Pulmonary artery endothelial cell (primary cell): ENCODE data around the gene KIAA1217. TPM values are rescaled to one million over a fixed set of nuclear protein-coding genes. Genes with fewer than 3 reads are reported as not detected.
A peak's percentile ranks its signal among the peaks of the same experiment; 100 is the strongest.
"Not testable (repeated sequence)": the region's sequence is repeated elsewhere in the genome, so short reads cannot be mapped to it uniquely, and the experiment has no call there.

Experiments
- DNase-seq: peaks from one replicate; pipeline ENCODE4 v3.0.0-alpha.2; 2011; ENCODE audit warnings: low read depth, low spot score
- total RNA-seq: library from RNA; depleted of rRNA; stranded (reverse); fragments of >200 nt; gene quantifications from 2 replicates; pipeline ENCODE4 v1.2.3, GENCODE V29; 2014

The KIAA1217 gene
- total RNA-seq, 1 donor from 2014 or later, result 1.5 TPM

DNA sequence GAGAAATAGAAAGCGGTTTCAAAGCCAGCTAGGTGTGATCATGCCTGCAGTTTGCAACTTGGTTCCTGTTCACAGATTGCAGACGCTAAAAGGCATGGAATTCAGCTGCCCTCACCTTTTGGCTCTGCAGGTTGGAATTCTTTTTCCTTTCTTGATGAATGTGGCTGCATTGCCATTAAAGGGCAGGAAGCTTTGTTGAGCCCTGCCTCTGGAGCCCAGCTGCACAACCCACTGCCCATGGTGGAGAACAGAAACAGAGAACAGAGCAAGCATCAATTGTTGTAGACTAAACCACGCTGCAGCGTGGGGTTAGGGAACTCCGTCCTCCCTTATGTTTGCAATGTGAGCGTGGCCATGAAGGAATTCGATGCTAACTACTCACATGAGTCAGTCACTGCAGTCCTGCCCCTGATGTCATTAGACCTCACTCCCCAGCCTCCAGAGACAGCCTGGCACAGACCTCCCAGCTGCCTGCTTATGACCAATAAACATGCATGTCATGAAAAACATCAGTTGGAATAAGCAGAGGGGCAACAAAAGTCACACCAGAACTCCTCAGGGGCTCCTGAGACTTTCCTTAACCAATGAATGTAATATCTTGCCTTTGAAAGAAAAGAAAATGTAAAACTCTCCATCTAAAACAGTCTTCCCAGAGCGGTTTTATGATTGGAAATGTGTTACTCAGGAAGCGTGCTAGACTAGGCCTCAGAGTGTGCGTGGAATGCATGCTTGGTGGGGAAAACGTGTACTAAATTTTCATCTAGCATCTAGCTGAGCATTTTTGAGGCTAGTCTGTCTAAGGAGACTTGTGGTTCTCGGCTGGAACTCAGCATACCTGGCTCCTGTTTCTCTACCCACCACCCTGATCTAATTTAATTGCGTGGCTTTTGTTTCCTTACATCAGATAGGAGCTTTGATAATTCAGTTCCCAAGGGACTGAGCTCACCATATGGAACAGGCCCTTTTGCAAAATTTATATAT lies 232.2 kb downstream of the KIAA1217 start:
- DNase-seq, result no peak

DNA sequence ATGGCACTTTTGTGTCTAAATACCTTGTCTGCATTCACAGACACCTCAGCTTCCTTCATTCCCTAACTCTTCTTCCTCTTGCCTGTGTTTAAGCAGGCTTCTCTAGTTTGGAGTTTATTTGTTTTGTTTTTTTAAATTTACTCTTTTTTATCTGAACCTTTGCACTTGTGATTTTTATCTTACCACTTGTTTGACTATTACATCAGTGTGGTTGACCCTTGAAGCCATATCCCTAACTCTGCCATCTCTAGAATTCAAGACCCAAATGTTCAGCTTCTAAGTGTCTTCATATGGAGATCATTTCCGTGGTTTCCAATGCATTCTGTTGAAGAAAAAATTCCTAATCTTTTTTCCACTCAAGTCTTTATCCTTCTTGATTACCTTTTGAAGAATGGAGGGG lies 233.3 kb downstream of the KIAA1217 start:
- no peak for DNase-seq

- not testable (repeated sequence) for DNase-seq
Measured at GRCh38 chr10:24442641-24443174, 233.8 kb downstream of the KIAA1217 start.

DNA sequence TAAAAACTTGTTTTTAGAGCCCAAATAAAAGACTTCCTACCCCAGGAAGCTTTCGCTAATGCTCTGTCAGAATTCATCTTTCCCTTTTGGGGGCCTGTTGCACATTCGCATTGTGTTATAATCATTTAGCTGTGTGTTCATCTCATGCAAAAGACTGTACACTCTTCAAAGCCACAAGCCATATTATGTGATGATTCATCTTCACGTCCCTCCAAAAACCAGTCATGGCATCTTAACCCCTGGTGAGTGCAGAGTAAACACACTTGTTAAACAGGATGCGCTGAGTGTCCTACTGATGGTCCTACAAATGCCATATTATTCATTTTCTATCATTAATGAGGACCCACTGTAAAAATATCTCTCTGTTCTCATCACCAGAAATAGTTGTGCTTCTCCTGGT lies 235.4 kb downstream of the KIAA1217 start:
- DNase-seq, result no peak

GRCh38 chr10:24445958-24446357 lies 237.0 kb downstream of the KIAA1217 start:
- DNase-seq, result not testable (repeated sequence)

DNA sequence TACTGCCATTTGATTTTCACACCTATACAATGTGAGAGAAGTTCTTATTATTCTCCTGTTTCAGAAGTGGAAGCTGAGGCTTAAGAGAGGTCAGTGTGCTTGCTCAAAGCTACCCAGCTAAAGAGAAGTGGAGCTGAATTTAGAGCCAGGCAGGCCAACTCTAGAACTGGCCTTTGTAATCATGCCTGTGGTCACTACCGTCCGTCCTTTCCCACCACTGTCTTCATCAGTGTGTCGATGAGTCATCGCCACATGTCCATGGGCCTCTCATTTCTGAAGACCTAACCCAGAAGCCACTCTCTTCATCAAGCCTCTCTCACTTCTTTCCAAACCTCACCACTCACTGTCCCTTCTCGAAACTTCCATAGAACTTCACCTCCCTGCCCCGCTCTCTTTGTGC lies 237.8 kb downstream of the KIAA1217 start:
- DNase-seq, result no peak

- peak; percentile 22 for DNase-seq
Measured at GRCh38 chr10:24448351-24448999, 239.5 kb downstream of the KIAA1217 start.

GRCh38 chr10:24449321-24449740 lies 240.4 kb downstream of the KIAA1217 start:
- DNase-seq, result no peak

GRCh38 chr10:24449769-24450310 lies 240.9 kb downstream of the KIAA1217 start:
- DNase-seq, result no peak

GRCh38 chr10:24451325-24451820 lies 242.4 kb downstream of the KIAA1217 start:
- no peak for DNase-seq

GRCh38 chr10:24452030-24452429 lies 243.1 kb downstream of the KIAA1217 start:
- DNase-seq, result no peak

DNA sequence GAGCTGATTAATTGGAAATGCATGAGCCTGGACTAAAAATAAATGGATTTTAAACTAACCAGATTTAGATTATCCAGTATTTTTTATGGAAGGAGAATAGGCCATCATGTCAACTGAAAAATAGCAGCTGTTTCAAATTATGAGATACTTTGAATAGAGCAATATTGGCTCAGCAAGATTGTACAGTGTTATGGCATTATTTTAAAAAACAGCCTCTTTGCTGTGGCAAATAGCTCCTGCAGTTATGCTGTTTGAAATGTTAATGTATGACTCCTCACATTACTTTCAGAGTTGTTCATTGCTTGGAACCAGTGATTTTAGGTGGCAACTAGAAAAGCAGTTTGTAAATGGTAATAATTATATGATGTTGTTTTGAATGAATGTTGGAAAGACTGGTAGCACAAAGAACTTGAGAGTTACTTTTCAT lies 244.5 kb downstream of the KIAA1217 start:
- DNase-seq, result no peak

- DNase-seq, result no peak
Measured at GRCh38 chr10:24453973-24454372, 245.0 kb downstream of the KIAA1217 start.

DNA sequence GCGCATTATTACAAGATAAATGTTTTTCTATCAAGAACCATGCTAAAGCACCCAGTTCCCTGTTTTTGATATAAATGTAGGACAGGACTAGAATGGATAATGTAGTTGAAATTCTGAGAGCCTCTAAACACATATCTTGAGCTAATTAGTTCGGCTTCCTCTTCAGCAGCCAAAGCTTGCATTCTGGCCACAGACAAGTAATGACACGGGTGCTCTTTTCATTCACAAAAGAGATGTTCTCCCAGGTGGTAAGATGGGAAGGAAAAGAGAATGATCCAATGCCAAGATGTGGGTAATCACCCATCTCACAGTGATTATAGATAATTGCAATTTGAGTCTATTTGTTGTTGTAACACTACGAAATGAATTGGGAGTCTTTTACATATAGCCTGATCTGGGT lies 246.5 kb downstream of the KIAA1217 start:
- no peak for DNase-seq

GRCh38 chr10:24456322-24456721 lies 247.4 kb downstream of the KIAA1217 start:
- no peak for DNase-seq

- no peak for DNase-seq
Measured at GRCh38 chr10:24457661-24458318, 248.9 kb downstream of the KIAA1217 start.

DNA sequence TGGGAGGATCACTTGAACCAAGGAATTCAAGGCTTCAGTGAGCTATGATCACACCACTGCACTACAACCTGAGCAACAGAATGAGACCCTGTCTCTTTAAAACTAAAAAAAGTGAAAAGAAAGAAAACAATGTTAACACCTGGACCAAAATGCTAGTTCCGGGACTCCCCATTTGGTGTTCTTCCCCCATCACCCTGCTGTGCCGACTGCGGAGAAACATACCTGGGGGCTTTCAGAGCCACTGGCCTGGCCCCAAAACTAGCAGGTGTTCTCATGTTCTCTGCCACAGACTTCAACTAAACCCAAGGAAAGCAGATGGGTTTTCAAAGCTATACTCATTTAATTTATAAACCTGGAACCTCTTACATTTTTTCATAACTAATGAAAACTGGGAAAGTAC lies 250.9 kb downstream of the KIAA1217 start:
- DNase-seq, result no peak

DNA sequence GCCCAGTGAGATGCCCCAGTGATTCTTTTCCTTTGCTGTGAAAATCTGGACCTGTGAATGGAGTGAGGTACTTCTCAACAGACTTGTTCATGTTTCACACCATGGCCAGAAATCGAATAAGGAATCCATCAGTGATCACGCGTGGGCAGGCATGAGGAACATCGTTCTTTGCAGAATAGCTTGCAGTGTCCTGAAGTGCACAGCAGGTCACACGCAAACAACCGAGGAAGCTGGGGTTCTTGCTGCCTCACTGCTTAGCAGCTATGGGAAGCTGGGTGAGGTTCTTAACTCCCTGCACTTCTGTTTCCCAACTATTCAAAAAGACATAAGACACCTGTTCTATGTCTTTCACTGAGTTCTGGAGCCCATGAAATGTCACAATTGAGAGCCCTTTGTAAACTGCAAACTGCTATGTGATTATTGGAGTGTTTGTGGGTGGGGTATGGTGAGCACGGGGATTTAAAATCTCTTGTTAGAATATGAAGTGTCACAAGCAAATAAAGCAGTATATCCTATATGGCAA lies 253.4 kb downstream of the KIAA1217 start:
- no peak for DNase-seq

- DNase-seq, result no peak
Measured at GRCh38 chr10:24462889-24463552, 254.1 kb downstream of the KIAA1217 start.
